GM12878 (cell line): ENCODE results near the gene MBNL1. TPM values are rescaled to one million over a fixed set of nuclear protein-coding genes. Genes with fewer than 3 reads are reported as not detected.
A peak's percentile ranks its signal among the peaks of the same experiment; 100 is the strongest.

Experiments used
- CBFB ChIP-seq: IDR thresholded peaks from 2 replicates; pipeline ENCODE4 v1.6.1; 2016; ENCODE audit warnings: antibody characterized with exemption, low read depth
- IKZF1 ChIP-seq: fragments of 450-650 bp; conservative IDR thresholded peaks from 2 replicates; pipeline ENCODE4 v1.6.1; 2017; ENCODE audit warnings: antibody characterized with exemption, mild to moderate bottlenecking
- IRF4 ChIP-seq: IDR thresholded peaks from 2 replicates; pipeline ENCODE4 v1.6.1; 2011; ENCODE audit warnings: low read depth, low read length
- MEF2A ChIP-seq: IDR thresholded peaks from 2 replicates; pipeline ENCODE4 v1.6.1; 2011; ENCODE audit warnings: low read depth, mild to moderate bottlenecking, low read length, moderate library complexity; ENCODE audit not compliant: insufficient read depth
- MLLT1 ChIP-seq: fragments of 450-650 bp; IDR thresholded peaks from 2 replicates; pipeline ENCODE4 v1.6.1; 2016; ENCODE audit warnings: mild to moderate bottlenecking
- POLR2AphosphoS5 ChIP-seq: IDR thresholded peaks from 2 replicates; pipeline ENCODE4 v1.6.1; 2011; ENCODE audit warnings: mild to moderate bottlenecking, low read length, inconsistent platforms
- RUNX3 ChIP-seq: IDR thresholded peaks from 2 replicates; pipeline ENCODE4 v1.6.1; 2012; ENCODE audit warnings: low read length, inconsistent platforms
- SMC3 ChIP-seq: IDR thresholded peaks from 2 replicates; pipeline ENCODE4 v1.6.1; 2011; ENCODE audit warnings: low read length, improper control_type of control experiment, borderline replicate concordance
- SRF ChIP-seq, 2 experiments: IDR thresholded peaks; 2 replicates each; pipeline ENCODE4 v1.6.1; 2011; ENCODE audit warnings: low read depth in 2 of 2, low read length in 2 of 2, mild to moderate bottlenecking in 1 of 2, moderate library complexity in 1 of 2
- STAT1 ChIP-seq: fragments of 450-650 bp; conservative IDR thresholded peaks from 2 replicates; pipeline ENCODE4 v1.6.1; 2014; ENCODE audit warnings: antibody characterized with exemption, mild to moderate bottlenecking
- TARDBP ChIP-seq: IDR thresholded peaks from 2 replicates; pipeline ENCODE4 v1.6.1; 2016; ENCODE audit warnings: borderline replicate concordance
- ZBTB4 ChIP-seq: fragments of 450-650 bp; formaldehyde crosslinking; IDR thresholded peaks from 2 replicates; pipeline ENCODE4 v1.4.0; 2022; ENCODE audit warnings: mild to moderate bottlenecking, moderate library complexity
- polyA plus RNA-seq, 11 experiments: library from polyadenylated mRNA; depleted of rRNA in 4 of 11; unstranded in 6 of 11; stranded (reverse) in 5 of 11; fragments of >200 nt; fragmentation: Nextera tagmentation in 4 of 11; fragmentation: Illumina TruSeq in 1 of 11; extraction: Ambion mirVana in 4 of 11; extraction: Trizol in 1 of 11; gene quantifications; 1 replicate in 1 of 11; 2 replicates in 10 of 11; pipeline versions ENCODE4 v1.2.1 to v1.2.3, GENCODE V29; 2011 to 2016; ENCODE audit warnings: inconsistent platforms in 2 of 11, missing spikeins in 2 of 11, low read depth in 1 of 11
- total RNA-seq, 4 experiments: library from RNA; depleted of rRNA in 3 of 4; stranded (reverse); fragments of >200 nt in 3 of 4; fragmentation: Illumina TruSeq in 1 of 4; extraction: Trizol in 1 of 4; gene quantifications; 2 replicates each; pipeline versions ENCODE4 v1.2.1 to v1.2.3, GENCODE V29; 2013 to 2021

The MBNL1 gene
- total and polyA plus RNA-seq, 10 of the 15 experiments (the other 5 are each of a cell fraction or from before 2014, with no cell fraction given) = 59.6 to 337 (median 143) TPM

GRCh38 chr3:152505926-152506325 lies 237.2 kb downstream of the MBNL1 start (continued):
- TF ChIP-seq ZBTB4 (CRISPR knock-in tag) (no peak), IRF4 (no peak), RUNX3 (peak; percentile 82), MLLT1 (no peak), STAT1 (no peak), MEF2A (0 out of 2 replicates have a peak, but pooled peaks have one; percentile 26), POLR2AphosphoS5 (no peak), TARDBP (peak; percentile 15; the same call in 1 of the 2 replicates), SMC3 (no peak), SRF (IDR thresholded peaks at IDR 0.05; ENCODE audit: low read depth in 2 of 2, low read length in 2 of 2) (no peak), IKZF1 (peak; percentile 27; the same call in 1 of the 2 replicates), CBFB (peak; percentile 30; the same call in 1 of the 2 replicates)
